Measurements from ENCODE around the gene NDUFV1.

- TF ChIP-seq POLR2A (IDR thresholded peaks at IDR 0.05; ENCODE audit: low read length) (no peak), GATA1 (IDR thresholded peaks at IDR 0.05; ENCODE audit: low read depth, low read length) (no peak)
These were observed 32.0 kb downstream of the NDUFV1 start for GRCh38 chr11:67638535-67639437.
